IgD-negative memory B cell (primary cell): ENCODE results near the gene ADAM12. TPM values are rescaled to one million over a fixed set of nuclear protein-coding genes. Genes with fewer than 3 reads are reported as not detected.
A peak's percentile ranks its signal among the peaks of the same experiment; 100 is the strongest.

ENCODE experiments used
- H3K27ac Mint-ChIP-seq, 3 donors: one replicate each; pipeline ENCODE4 v1.8.0; 2020 to 2022; ENCODE audit warnings: mild to moderate bottlenecking in 3 of 3, mixed read lengths in 3 of 3, moderate library complexity in 1 of 3
- H3K27me3 Mint-ChIP-seq: one replicate; pipeline ENCODE4 v1.8.0; 2021; ENCODE audit warnings: mixed read lengths
- H3K36me3 Mint-ChIP-seq: one replicate; pipeline ENCODE4 v1.8.0; 2020; ENCODE audit warnings: mild to moderate bottlenecking, mixed read lengths
- H3K4me1 Mint-ChIP-seq, 3 donors: one replicate each; pipeline ENCODE4 v1.8.0; 2020 to 2022; ENCODE audit warnings: mixed read lengths in 3 of 3, mild to moderate bottlenecking in 1 of 3
- H3K4me3 Mint-ChIP-seq, 4 donors: one replicate each; pipeline ENCODE4 v1.8.0; 2020 to 2022; ENCODE audit warnings: mild to moderate bottlenecking in 4 of 4, mixed read lengths in 4 of 4, moderate library complexity in 3 of 4
- H3K9me3 Mint-ChIP-seq, 3 donors: one replicate each; pipeline ENCODE4 v1.8.0; 2020 to 2021; ENCODE audit warnings: mixed read lengths in 3 of 3, mild to moderate bottlenecking in 1 of 3
- polyA plus RNA-seq: library from polyadenylated mRNA; unstranded; fragments of 300-500 nt; fragmentation: Illumina TruSeq; gene quantifications from one replicate; pipeline ENCODE4 v1.2.3, GENCODE V29; 2021

The ADAM12 gene
- polyA plus RNA-seq, 1 donor from 2014 or later, result not detected

DNA sequence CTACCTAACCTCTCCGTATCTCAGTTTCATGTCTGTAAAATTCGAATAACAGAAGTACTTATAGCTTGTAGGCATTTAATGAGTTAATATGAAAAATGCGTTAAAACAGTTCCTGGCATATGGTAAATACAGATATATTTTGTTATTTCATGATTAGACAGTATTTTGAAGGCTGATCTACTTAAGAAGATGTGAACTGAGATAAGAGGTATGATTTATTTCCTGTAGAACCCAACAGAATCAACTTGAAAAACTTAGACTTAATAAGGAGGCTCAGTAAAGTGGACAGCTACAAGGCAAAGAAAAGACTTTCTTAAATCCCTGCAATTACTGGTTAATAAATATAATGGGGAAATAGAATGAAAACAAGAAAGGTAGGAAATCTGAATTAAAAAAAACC lies 388.6 kb downstream of the ADAM12 start:
- Mint-ChIP-seq H3K36me3 (no peaks in the 10 kb centered on the region), H3K27me3 (peaks cover 7% of the 10 kb centered on the region), H3K4me3 (no peak overlapping the region), H3K4me1 (no peaks in the 10 kb centered on the region), H3K9me3 (no peaks in the 10 kb centered on the region), H3K27ac (no peak overlapping the region)

GRCh38 chr10:125997586-125997985 lies 390.7 kb downstream of the ADAM12 start:
- peak overlapping the region in 1 of 3 donors; percentile 82 for H3K27ac Mint-ChIP-seq
- no peaks in the 10 kb centered on the region for H3K9me3 Mint-ChIP-seq
- H3K27me3 Mint-ChIP-seq, result peaks cover 5% of the 10 kb centered on the region
- no peaks in the 10 kb centered on the region for H3K4me1 Mint-ChIP-seq
- H3K4me3 Mint-ChIP-seq, result no peak overlapping the region
- H3K36me3 Mint-ChIP-seq, result no peaks in the 10 kb centered on the region

DNA sequence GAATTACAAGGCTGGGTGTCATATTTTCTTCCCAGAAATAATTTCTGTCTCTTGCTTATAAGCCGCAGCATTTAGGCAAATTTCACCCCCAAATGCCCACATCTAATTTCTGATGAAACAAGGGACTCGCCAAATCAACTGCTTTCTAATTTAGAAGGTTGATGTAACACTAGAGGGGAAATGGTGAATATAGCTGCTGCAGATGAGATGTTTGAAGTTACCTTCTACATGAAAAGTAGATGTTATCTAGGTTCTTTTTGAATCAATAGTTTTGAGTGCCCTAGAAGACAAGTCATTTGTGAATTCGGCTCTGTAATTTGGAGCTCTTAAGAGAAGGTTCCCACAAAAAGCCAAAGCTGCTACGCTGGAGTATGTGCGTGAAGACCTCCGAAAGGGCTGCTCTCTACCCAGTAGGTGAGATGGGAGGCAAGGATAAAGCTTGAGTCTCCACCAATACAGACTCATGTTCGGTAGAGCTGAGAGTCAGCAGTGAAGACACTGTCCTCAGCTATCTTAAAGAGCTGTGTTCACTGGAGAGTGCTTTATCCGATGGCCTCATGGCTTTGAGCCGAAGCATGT lies 392.5 kb downstream of the ADAM12 start:
- no peaks in the 10 kb centered on the region for H3K36me3 Mint-ChIP-seq
- H3K9me3 Mint-ChIP-seq, result peaks cover 0 to 3% (median 0%) of the 10 kb centered on the region in 3 donors
- H3K27ac Mint-ChIP-seq, result no peak overlapping the region
- peaks cover 5% of the 10 kb centered on the region for H3K27me3 Mint-ChIP-seq
- H3K4me1 Mint-ChIP-seq, result no peaks in the 10 kb centered on the region
- H3K4me3 Mint-ChIP-seq, result no peak overlapping the region

DNA sequence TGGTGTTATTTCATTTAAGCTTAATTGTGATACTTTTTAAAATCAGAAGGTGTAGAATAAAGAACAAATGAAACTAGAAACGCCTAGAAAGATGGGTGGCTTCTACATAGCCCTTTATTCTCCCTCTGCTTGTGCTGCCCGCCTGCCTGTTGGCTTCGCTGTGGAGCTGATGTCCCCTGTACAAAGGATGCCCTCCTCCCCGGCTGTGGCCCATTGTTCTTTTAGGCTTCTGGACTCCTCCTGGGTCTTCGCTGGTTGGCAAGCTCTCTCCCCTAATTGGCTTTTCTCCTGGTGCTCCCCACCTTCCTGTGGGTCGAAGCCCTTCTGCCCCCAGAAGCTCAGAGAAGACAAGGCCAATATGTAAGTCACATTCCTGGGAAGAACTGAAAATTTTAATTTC lies 393.7 kb downstream of the ADAM12 start:
- H3K36me3 Mint-ChIP-seq, result no peaks in the 10 kb centered on the region
- H3K27me3 Mint-ChIP-seq, result peaks cover 5% of the 10 kb centered on the region
- H3K4me3 Mint-ChIP-seq, result no peak overlapping the region
- no peaks in the 10 kb centered on the region for H3K4me1 Mint-ChIP-seq
- peak overlapping the region in 1 of 3 donors; percentile 83 for H3K27ac Mint-ChIP-seq
- H3K9me3 Mint-ChIP-seq, result peaks cover 0 to 5% (median 0%) of the 10 kb centered on the region in 3 donors

DNA sequence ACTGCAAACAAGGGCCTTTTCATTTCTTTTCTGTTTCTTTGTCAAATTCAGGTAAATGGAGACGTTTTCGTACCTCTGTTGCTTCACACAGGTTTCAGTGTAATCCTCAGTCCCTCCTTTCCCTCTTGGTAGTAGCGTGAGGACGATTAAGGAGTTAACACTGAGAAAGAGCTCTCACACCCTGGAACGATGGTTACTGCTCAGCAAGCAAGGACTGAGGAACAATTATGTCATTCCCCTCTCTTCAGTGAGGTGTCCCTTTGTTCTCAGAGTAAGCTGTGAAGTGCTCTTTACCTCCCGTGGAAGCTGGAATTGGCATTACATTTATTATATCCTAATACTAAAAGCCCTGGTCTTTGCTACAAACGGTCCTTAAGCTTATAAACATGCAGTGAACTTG lies 396.0 kb downstream of the ADAM12 start:
- H3K4me3 Mint-ChIP-seq, result no peak overlapping the region
- peaks cover 0 to 5% (median 0%) of the 10 kb centered on the region in 3 donors for H3K9me3 Mint-ChIP-seq
- H3K27me3 Mint-ChIP-seq, result peaks cover 2% of the 10 kb centered on the region
- no peaks in the 10 kb centered on the region for H3K36me3 Mint-ChIP-seq
- no peak overlapping the region for H3K27ac Mint-ChIP-seq
- no peaks in the 10 kb centered on the region for H3K4me1 Mint-ChIP-seq

DNA sequence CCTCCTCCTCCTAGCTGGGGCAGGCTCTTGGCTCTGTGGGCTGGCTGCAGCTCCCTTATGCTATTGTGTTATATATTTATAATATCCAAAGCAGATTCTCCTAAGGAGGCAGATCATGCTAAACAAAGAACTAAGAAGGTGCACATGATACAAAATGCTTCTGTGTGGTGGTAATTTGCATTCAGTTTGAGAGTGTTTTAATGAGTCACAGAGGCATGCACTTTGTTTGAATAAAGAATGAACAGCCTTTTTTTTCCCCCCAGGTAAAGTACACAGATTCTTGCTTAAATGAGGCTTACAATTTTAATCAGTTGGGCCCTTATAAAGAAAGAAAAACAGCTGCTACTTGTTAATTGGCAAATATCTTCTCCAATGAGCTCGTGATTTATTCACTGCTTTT lies 396.9 kb downstream of the ADAM12 start:
- Mint-ChIP-seq H3K27me3 (peaks cover under 1% of the 10 kb centered on the region), H3K4me3 (no peak overlapping the region), H3K27ac (no peak overlapping the region), H3K36me3 (no peaks in the 10 kb centered on the region), H3K9me3 (peaks cover 0 to 5% (median 0%) of the 10 kb centered on the region in 3 donors), H3K4me1 (no peaks in the 10 kb centered on the region)

DNA sequence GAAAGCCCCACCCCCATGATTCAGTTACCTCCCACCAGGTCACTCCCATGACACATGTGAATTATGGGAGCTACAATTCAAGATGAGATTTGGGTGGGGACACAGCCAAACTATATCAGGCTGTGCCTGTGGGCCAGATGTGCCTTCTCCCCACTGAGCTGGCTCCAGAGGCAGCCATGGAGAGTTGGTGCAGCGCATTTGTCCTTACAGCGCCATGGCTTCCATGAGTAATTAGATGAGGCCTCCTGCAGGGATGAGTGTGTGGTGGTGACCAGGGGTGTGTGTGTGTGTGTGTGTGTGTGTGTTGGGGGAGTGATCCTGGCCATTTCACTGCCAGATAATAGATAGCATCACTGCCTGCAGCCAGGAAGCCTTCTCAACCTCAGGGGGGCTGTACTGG lies 397.3 kb downstream of the ADAM12 start:
- Mint-ChIP-seq H3K27me3 (no peaks in the 10 kb centered on the region), H3K27ac (no peak overlapping the region), H3K4me3 (no peak overlapping the region), H3K9me3 (peaks cover 0 to 5% (median 0%) of the 10 kb centered on the region in 3 donors), H3K36me3 (no peaks in the 10 kb centered on the region), H3K4me1 (no peaks in the 10 kb centered on the region)

DNA sequence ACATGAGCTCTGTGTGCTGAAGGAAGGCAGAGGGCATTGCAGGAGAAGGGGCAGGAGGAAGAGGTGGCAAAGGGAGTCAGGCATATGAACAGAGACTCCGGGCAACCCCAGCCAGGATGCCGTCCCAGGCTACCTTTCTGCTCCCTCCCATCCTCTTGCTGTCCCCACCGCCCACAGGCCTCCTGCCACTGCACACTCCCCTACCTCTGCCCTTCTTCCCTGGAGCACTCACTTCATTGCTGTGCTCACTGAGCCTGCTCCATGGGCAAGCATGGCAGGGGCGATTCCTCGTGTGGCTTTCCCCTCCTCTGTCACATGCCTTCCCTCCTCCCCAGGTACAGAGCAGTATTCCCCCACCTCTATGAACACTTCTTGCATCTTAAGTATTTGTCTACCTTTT lies 398.5 kb downstream of the ADAM12 start:
- Mint-ChIP-seq H3K4me1 (no peaks in the 10 kb centered on the region), H3K27me3 (no peaks in the 10 kb centered on the region), H3K9me3 (peaks cover 0 to 5% (median 0%) of the 10 kb centered on the region in 3 donors), H3K36me3 (no peaks in the 10 kb centered on the region), H3K4me3 (no peak overlapping the region), H3K27ac (no peak overlapping the region)

- H3K27me3 Mint-ChIP-seq, result no peaks in the 10 kb centered on the region
- no peak overlapping the region for H3K4me3 Mint-ChIP-seq
- H3K36me3 Mint-ChIP-seq, result no peaks in the 10 kb centered on the region
- no peaks in the 10 kb centered on the region for H3K4me1 Mint-ChIP-seq
- H3K9me3 Mint-ChIP-seq, result peaks cover 0 to under 1% (median 0%) of the 10 kb centered on the region in 3 donors
- H3K27ac Mint-ChIP-seq, result no peak overlapping the region
Measured at GRCh38 chr10:125985557-125986240, 402.6 kb downstream of the ADAM12 start.

DNA sequence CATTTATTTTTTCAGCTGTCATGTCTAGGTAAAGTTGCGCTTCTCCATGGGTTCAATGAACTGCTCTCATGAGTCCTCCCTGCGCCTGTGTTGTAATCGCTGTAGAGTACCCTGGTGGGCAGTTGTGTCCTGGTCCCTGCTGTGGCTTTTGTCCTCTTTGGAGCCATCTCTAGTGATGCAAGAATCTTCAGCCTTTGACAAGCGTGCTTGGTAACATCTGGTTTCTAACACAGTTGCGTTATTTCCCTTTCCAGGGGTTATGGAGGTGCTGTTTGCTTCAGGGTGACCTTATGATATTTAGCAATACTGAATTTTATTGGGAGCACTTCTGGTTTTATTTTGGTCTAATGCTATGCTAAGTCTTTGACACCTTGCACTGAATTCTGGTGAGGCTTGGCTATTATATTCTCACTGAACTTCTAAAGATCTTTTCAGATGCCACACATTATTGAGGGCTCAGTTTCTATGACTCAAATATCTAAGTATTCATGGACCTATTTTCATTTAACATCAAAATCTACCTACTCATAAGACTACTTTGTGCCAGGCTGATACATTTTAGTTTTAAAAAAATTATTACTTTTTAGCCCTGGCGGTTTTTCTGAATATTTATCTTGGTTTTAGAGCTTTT lies 403.3 kb downstream of the ADAM12 start:
- Mint-ChIP-seq H3K9me3 (no peaks in the 10 kb centered on the region), H3K4me1 (no peaks in the 10 kb centered on the region), H3K36me3 (no peaks in the 10 kb centered on the region), H3K27ac (peak overlapping the region in 2 of 3 donors; percentile 40 to 86), H3K27me3 (no peaks in the 10 kb centered on the region), H3K4me3 (no peak overlapping the region)

- H3K9me3 Mint-ChIP-seq, result no peaks in the 10 kb centered on the region
- no peaks in the 10 kb centered on the region for H3K36me3 Mint-ChIP-seq
- no peak overlapping the region for H3K4me3 Mint-ChIP-seq
- H3K27ac Mint-ChIP-seq, result peak overlapping the region in 1 of 3 donors; percentile 86
- H3K4me1 Mint-ChIP-seq, result no peaks in the 10 kb centered on the region
- H3K27me3 Mint-ChIP-seq, result no peaks in the 10 kb centered on the region
Measured at GRCh38 chr10:125984346-125984745, 403.9 kb downstream of the ADAM12 start.

DNA sequence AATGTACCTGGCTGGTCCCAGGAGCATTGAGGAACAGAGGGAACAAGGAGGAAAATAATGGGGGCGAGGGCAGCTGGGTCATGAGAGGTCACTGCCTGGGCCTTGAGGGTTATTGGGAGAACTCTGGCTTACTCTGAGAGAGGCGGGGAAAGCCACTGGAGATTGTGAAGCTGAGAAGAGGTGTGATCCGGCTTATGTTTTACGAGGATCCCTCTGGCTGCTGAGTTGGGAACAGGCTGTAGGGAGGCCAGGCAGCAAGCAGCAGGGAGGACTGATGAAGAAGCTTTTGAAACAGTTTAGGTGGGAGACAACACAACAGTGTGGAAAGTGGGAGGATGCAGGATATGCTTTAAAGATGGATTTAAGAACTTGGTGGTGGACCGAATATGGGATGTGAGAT lies 404.6 kb downstream of the ADAM12 start:
- no peaks in the 10 kb centered on the region for H3K4me1 Mint-ChIP-seq

DNA sequence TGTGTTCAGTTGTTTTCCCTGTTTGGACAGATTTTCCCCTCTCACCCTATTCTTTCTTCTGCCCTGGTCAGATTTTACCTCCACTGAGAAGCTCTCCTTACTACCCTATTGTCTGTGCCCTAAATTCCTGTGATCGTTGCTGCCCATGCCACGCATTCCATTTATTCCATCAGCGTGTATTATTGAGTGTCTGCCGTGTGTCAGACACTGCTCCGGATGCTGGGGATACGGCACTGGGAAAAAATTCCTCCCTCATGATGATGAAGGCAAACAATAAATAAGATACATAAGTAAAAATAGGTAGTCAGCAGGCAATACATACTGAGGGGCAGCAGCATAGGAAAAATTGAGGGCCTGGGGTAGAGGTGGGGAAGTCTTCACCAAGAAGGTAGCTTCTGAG lies 405.1 kb downstream of the ADAM12 start:
- Mint-ChIP-seq H3K27ac (no peak overlapping the region), H3K9me3 (no peaks in the 10 kb centered on the region), H3K4me3 (no peak overlapping the region), H3K27me3 (peaks cover 4% of the 10 kb centered on the region), H3K36me3 (no peaks in the 10 kb centered on the region), H3K4me1 (no peaks in the 10 kb centered on the region)

More for the DNA sequence above, 404.6 kb downstream of the ADAM12 start:
- no peaks in the 10 kb centered on the region for H3K36me3 Mint-ChIP-seq
- H3K27me3 Mint-ChIP-seq, result peaks cover 4% of the 10 kb centered on the region
- no peaks in the 10 kb centered on the region for H3K9me3 Mint-ChIP-seq
- no peak overlapping the region for H3K4me3 Mint-ChIP-seq
- peak overlapping the region in 1 of 3 donors; percentile 86 for H3K27ac Mint-ChIP-seq

DNA sequence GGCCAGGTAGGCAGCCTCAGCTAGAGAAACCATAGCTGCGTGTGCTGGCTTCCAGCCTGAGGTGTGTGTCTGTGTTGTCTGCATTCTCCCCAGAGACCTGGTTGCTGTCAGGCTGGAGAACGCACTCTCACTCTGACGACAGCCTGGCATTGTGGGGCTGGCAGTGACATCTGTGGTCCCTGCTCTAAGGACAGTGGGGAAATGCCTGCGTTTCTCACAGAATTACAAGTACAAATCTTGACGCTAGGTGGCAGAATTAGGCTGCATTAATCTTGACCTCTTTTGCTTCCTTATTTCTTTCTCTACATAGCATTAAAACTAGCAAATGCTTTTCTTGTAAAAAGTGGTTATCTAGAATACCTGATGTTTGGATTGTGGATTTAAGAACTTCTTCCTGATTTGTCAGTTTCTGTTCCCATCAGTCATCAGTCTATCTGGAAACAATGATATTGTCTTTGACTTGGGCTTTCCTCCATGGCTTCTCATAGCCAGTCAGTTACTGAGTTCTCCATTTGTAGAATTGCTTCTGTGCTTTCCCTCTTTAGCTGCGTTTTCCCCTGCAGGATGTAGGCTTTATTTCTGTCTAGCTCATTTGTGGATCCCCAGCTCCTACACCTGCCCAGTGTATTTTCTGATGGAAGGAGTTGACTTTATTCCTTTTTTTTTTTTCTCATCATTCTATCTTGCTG lies 405.9 kb downstream of the ADAM12 start:
- Mint-ChIP-seq H3K9me3 (no peaks in the 10 kb centered on the region), H3K4me1 (no peaks in the 10 kb centered on the region), H3K36me3 (no peaks in the 10 kb centered on the region), H3K27me3 (peaks cover 6% of the 10 kb centered on the region), H3K4me3 (no peak overlapping the region), H3K27ac (peak overlapping the region in 1 of 3 donors; percentile 40)

DNA sequence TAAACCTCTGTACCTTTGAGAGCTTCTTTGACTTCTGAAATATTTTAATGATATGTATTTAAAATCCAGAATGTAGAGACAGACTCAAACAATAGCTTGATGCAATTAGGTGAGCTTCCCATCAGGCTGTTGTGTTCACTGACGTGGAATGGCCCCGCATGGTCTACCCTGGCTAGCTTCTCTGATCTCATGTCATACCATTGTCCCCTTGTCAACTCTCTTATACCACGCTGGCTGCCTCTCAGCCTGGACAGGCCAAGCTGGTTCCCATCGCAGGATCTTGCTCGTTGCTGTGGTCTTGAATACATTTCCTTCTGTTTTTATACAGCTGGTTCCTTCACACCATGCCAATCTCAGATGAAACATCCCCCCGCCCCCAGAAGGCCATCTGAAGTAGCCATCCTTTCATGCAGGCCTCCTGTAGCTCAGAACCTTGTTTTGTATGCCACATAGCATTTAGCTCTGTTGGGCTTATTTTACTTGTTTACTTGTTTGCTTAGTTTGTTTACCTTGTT lies 407.7 kb downstream of the ADAM12 start:
- Mint-ChIP-seq H3K27me3 (peaks cover 11% of the 10 kb centered on the region), H3K9me3 (no peaks in the 10 kb centered on the region)

More for the DNA sequence above, 407.7 kb downstream of the ADAM12 start:
- no peak overlapping the region for H3K27ac Mint-ChIP-seq
- no peak overlapping the region for H3K4me3 Mint-ChIP-seq
- H3K36me3 Mint-ChIP-seq, result no peaks in the 10 kb centered on the region
- no peaks in the 10 kb centered on the region for H3K4me1 Mint-ChIP-seq
